ENCODE measurements around the gene PRKCE. TPM values are rescaled to one million over a fixed set of nuclear protein-coding genes. Genes with fewer than 3 reads are reported as not detected.
A peak's percentile ranks its signal among the peaks of the same experiment; 100 is the strongest.

The PRKCE gene
- total and polyA plus RNA-seq, 3 donors from 2014 or later, result 27.4 to 35.8 (median 33.1) TPM

GRCh38 chr2:46096260-46096659 lies 444.8 kb downstream of the PRKCE start:
- WGBS, 2 donors, result 81 to 96% methylated on average over 1 of the region's 1 CpG
- Histone ChIP-seq H3K27me3 (no peaks in the 10 kb centered on the region), H3K4me3 (no peak overlapping the region), H3K27ac (no peak overlapping the region), H3K4me1 (no peaks in the 10 kb centered on the region), H3K9me3 (no peaks in the 10 kb centered on the region), H3K36me3 (ENCODE audit: low read depth, missing control alignments) (no peaks in the 10 kb centered on the region)
- intact Hi-C loops (cut with DNase I; ENCODE audit: low total_unique reads), result no loop called here
- no peak for TF ChIP-seq POLR2A (IDR thresholded peaks at IDR 0.05)
- TF ChIP-seq CTCF (IDR thresholded peaks at IDR 0.05), result no peak
- no peak for DNase-seq

- TF ChIP-seq POLR2A (IDR thresholded peaks at IDR 0.05) (no peak), CTCF (IDR thresholded peaks at IDR 0.05) (no peak)
- Histone ChIP-seq H3K9me3 (no peaks in the 10 kb centered on the region), H3K4me3 (no peak overlapping the region), H3K27ac (peak overlapping the region in 1 of 2 donors; percentile 70), H3K27me3 (no peaks in the 10 kb centered on the region), H3K4me1 (no peaks in the 10 kb centered on the region), H3K36me3 (ENCODE audit: low read depth, missing control alignments) (no peaks in the 10 kb centered on the region)
- intact Hi-C loops (cut with DNase I; ENCODE audit: low total_unique reads), result no loop called here
- 26 to 43% methylated on average over 4 of the region's 4 CpGs for whole genome bisulfite sequencing, 2 donors
- peak; percentile 83 for DNase-seq
Measured at GRCh38 chr2:46097714-46098480, 446.4 kb downstream of the PRKCE start.

- DNase-seq, result no peak
- H3K4me3 ChIP-seq, result no peak overlapping the region
- no peaks in the 10 kb centered on the region for H3K4me1 ChIP-seq
- no peak overlapping the region for H3K27ac ChIP-seq
- no peaks in the 10 kb centered on the region for H3K36me3 ChIP-seq (ENCODE audit: low read depth, missing control alignments)
- TF ChIP-seq CTCF (IDR thresholded peaks at IDR 0.05), result no peak
- TF ChIP-seq POLR2A (IDR thresholded peaks at IDR 0.05), result no peak
- intact Hi-C loops (cut with DNase I; ENCODE audit: low total_unique reads), result no loop called here
- WGBS, 2 donors, result 67 to 93% methylated on average over 1 of the region's 1 CpG
- no peaks in the 10 kb centered on the region for H3K9me3 ChIP-seq
- no peaks in the 10 kb centered on the region for H3K27me3 ChIP-seq
Measured at GRCh38 chr2:46098621-46099062, 447.2 kb downstream of the PRKCE start.

GRCh38 chr2:46101557-46102220 lies 450.2 kb downstream of the PRKCE start:
- WGBS, 2 donors, result 81 to 86% methylated on average over 9 of the region's 9 CpGs
- TF ChIP-seq CTCF (IDR thresholded peaks at IDR 0.05) (no peak), POLR2A (IDR thresholded peaks at IDR 0.05) (no peak)
- no peaks in the 10 kb centered on the region for H3K36me3 ChIP-seq (ENCODE audit: low read depth, missing control alignments)
- no peak overlapping the region for H3K4me3 ChIP-seq
- no peak overlapping the region for H3K27ac ChIP-seq
- no peaks in the 10 kb centered on the region for H3K9me3 ChIP-seq
- intact Hi-C loops (cut with DNase I; ENCODE audit: low total_unique reads), result no loop called here
- no peaks in the 10 kb centered on the region for H3K4me1 ChIP-seq
- DNase-seq, result no peak
- no peaks in the 10 kb centered on the region for H3K27me3 ChIP-seq
